Gastrocnemius medialis (tissue), 4 donors: ENCODE measurements around the gene MZB1.

ENCODE experiments used
- POLR2A ChIP-seq, 2 donors: fragments of 450-650 bp; IDR thresholded peaks; one replicate each; pipeline ENCODE4 v1.6.1; 2017; ENCODE audit warnings: antibody characterized with exemption in 2 of 2, mild to moderate bottlenecking in 2 of 2, moderate library complexity in 2 of 2
- TF ChIP-seq, protein P1 (sequence below), 5 experiments: fragments of 450-650 bp in 3 of 5; fragments of 200-600 bp in 2 of 5; sonication (generic) in 2 of 5; IDR thresholded peaks in 4 of 5; conservative IDR thresholded peaks in 1 of 5; 1 replicate in 4 of 5; 2 replicates in 1 of 5; pipeline ENCODE4 v1.5.1; 2016 to 2019; ENCODE audit warnings: antibody characterized with exemption in 5 of 5, mild to moderate bottlenecking in 3 of 5, moderate library complexity in 3 of 5

DNA sequence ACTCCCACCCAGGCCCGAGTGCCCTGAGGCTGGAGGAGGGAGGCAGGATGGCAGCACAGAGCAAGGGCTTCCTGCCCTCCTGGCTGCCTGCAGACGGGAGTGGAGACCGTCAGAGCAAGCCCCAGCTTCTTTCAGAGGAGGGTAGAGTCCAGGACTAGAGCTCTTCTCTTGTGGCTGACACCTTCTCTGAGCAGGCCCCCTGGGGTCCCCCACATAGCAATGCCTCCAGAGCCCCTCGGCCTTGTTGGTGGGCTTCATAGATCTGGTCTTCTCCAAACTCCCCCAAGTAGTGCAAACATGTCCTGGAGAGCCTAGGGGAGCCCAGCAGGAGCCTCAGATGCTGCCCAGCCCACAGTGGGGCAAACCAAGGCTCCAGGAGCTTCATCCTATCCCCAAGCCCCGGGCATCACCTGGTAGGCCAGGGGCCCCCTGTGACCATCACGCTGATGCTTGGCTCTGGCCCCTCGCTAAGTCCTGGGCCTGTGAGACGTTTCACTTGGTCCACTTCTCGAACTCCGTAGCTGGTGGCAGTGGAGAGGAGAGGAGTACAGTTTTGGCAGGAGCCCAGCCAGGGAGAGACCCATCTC lies 2.0 kb downstream of the MZB1 start:
- TF ChIP-seq, protein P1, sequence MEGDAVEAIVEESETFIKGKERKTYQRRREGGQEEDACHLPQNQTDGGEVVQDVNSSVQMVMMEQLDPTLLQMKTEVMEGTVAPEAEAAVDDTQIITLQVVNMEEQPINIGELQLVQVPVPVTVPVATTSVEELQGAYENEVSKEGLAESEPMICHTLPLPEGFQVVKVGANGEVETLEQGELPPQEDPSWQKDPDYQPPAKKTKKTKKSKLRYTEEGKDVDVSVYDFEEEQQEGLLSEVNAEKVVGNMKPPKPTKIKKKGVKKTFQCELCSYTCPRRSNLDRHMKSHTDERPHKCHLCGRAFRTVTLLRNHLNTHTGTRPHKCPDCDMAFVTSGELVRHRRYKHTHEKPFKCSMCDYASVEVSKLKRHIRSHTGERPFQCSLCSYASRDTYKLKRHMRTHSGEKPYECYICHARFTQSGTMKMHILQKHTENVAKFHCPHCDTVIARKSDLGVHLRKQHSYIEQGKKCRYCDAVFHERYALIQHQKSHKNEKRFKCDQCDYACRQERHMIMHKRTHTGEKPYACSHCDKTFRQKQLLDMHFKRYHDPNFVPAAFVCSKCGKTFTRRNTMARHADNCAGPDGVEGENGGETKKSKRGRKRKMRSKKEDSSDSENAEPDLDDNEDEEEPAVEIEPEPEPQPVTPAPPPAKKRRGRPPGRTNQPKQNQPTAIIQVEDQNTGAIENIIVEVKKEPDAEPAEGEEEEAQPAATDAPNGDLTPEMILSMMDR (IDR thresholded peaks at IDR 0.05 in 4 of 5, conservative IDR thresholded peaks at IDR 0.05 in 1 of 5) = no peak
- TF ChIP-seq POLR2A (IDR thresholded peaks at IDR 0.05) = no peak
